Stimulated activated CD8-positive, alpha-beta memory T cell treated with anti-CD3 and anti-CD28 coated beads, Interleukin-7, amount 100 ng/mL, for 24 hours (primary cell): ENCODE data around the gene ISOC1.
A peak's percentile ranks its signal among the peaks of the same experiment; 100 is the strongest.

Experiments
- DNase-seq: peaks from one replicate; pipeline ENCODE4 v3.0.0-alpha.2; 2020; ENCODE audit warnings: low read depth

The ISOC1 gene

GRCh38 chr5:129094924-129095899 lies 663 bp downstream of the ISOC1 start:
- peak; percentile 19 for DNase-seq

GRCh38 chr5:129096382-129096991 lies 1.9 kb downstream of the ISOC1 start:
- DNase-seq: no peak

GRCh38 chr5:129097498-129098296 lies 3.1 kb downstream of the ISOC1 start:
- DNase-seq: no peak

- DNase-seq: no peak
Observed at GRCh38 chr5:129098488-129099183, 4.1 kb downstream of the ISOC1 start.

- DNase-seq: no peak
Observed at GRCh38 chr5:129099184-129099569, 4.6 kb downstream of the ISOC1 start.

- DNase-seq: no peak
Observed at GRCh38 chr5:129101794-129102193, 7.2 kb downstream of the ISOC1 start.

- DNase-seq: no peak
Observed at GRCh38 chr5:129103397-129103796, 8.8 kb downstream of the ISOC1 start.

- DNase-seq: no peak
Observed at GRCh38 chr5:129104915-129105455, 10.4 kb downstream of the ISOC1 start.

GRCh38 chr5:129107637-129108036 lies 13.1 kb downstream of the ISOC1 start:
- no peak for DNase-seq

- DNase-seq: no peak
Observed at GRCh38 chr5:129110742-129111141, 16.2 kb downstream of the ISOC1 start.

GRCh38 chr5:129111351-129111750 lies 16.8 kb downstream of the ISOC1 start:
- DNase-seq: no peak

GRCh38 chr5:129112295-129112694 lies 17.7 kb downstream of the ISOC1 start:
- DNase-seq: no peak

- no peak for DNase-seq
Observed at GRCh38 chr5:129113867-129114266, 19.3 kb downstream of the ISOC1 start.

GRCh38 chr5:129114539-129115193 lies 20.1 kb downstream of the ISOC1 start:
- no peak for DNase-seq

GRCh38 chr5:129115680-129116079 lies 21.1 kb downstream of the ISOC1 start:
- DNase-seq: no peak

- no peak for DNase-seq
Observed at GRCh38 chr5:129116797-129117196, 22.2 kb downstream of the ISOC1 start.

GRCh38 chr5:129118405-129118804 lies 23.9 kb downstream of the ISOC1 start:
- DNase-seq: no peak

- DNase-seq: no peak
Observed at GRCh38 chr5:129118826-129119225, 24.3 kb downstream of the ISOC1 start.

GRCh38 chr5:129120158-129120581 lies 25.6 kb downstream of the ISOC1 start:
- no peak for DNase-seq

GRCh38 chr5:129122560-129122959 lies 28.0 kb downstream of the ISOC1 start:
- DNase-seq: no peak

GRCh38 chr5:129124608-129125007 lies 30.1 kb downstream of the ISOC1 start:
- no peak for DNase-seq
